ENCODE measurements around the gene PRKD2.

DNA sequence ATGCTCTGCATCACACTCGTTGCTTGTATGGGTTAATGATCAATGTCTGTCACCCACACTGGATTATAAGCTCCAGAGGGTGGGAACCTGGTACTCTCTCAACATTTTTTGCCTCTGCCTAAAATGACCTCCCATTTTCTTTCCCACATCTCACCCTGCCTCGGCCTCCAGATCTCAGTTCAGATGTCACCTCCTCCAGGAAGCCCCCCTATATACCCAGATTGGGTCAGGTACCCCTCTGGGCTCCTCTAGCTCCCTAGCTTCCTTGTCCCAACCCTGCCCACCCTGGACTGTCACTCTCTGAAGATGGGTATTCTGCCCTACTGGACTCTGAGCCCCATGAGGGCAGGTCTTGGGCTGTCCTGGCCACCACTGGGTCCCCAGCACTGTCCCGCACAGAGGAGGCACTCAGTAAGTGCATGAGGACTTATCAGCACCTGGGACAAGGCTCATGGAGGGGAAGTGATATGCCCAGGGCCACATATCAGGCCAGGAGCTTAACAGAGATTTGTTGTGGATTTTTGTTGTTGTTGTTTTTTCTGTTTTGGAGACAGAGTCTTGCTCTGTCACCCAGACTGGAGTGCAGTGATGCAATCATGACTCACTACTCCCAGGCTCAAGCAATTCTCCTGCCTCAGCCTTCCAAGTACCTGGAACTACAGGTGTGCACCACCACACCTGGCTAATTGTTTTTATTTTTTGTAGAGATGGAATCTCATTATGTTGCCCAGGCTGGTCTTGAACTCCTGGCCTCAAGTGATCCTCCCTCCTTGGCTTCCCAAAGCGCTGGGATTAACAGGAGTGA, 23.8 kb downstream of the PRKD2 start:
- TF ChIP-seq, protein P1, sequence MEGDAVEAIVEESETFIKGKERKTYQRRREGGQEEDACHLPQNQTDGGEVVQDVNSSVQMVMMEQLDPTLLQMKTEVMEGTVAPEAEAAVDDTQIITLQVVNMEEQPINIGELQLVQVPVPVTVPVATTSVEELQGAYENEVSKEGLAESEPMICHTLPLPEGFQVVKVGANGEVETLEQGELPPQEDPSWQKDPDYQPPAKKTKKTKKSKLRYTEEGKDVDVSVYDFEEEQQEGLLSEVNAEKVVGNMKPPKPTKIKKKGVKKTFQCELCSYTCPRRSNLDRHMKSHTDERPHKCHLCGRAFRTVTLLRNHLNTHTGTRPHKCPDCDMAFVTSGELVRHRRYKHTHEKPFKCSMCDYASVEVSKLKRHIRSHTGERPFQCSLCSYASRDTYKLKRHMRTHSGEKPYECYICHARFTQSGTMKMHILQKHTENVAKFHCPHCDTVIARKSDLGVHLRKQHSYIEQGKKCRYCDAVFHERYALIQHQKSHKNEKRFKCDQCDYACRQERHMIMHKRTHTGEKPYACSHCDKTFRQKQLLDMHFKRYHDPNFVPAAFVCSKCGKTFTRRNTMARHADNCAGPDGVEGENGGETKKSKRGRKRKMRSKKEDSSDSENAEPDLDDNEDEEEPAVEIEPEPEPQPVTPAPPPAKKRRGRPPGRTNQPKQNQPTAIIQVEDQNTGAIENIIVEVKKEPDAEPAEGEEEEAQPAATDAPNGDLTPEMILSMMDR (conservative IDR thresholded peaks at IDR 0.05) = no peak
- no peak for TF ChIP-seq EZH2 (IDR thresholded peaks at IDR 0.05; ENCODE audit: low read depth)
